ENCODE data around the gene LNX1. TPM values are rescaled to one million over a fixed set of nuclear protein-coding genes. Genes with fewer than 3 reads are reported as not detected.

LNX1 gene
- total RNA-seq, 1 donor = 3.5 TPM

GRCh38 chr4:53587135-53587534 is 4.2 kb downstream of the LNX1 start:
- no peak for DNase-seq (ENCODE audit: low read depth)
- no peak overlapping the region for H3K4me3 ChIP-seq (ENCODE audit: low read depth, low read length)

GRCh38 chr4:53586121-53586816 is 5.0 kb downstream of the LNX1 start:
- TF ChIP-seq CTCF (IDR thresholded peaks at IDR 0.05; ENCODE audit: insufficient read depth, low read length) = no peak
- DNase-seq (ENCODE audit: low read depth) = peak; percentile 94
- no peak overlapping the region for H3K4me3 ChIP-seq (ENCODE audit: low read depth, low read length)

More at GRCh38 chr4:53587135-53587534, 4.2 kb downstream of the LNX1 start:
- no peak for TF ChIP-seq CTCF (IDR thresholded peaks at IDR 0.05; ENCODE audit: insufficient read depth, low read length)

- H3K4me3 ChIP-seq (ENCODE audit: low read depth, low read length) = no peak overlapping the region
- no peak for TF ChIP-seq CTCF (IDR thresholded peaks at IDR 0.05; ENCODE audit: insufficient read depth, low read length)
Observed at GRCh38 chr4:53584658-53585057, 6.6 kb downstream of the LNX1 start.

GRCh38 chr4:53583513-53583912 is 7.8 kb downstream of the LNX1 start:
- no peak for TF ChIP-seq CTCF (IDR thresholded peaks at IDR 0.05; ENCODE audit: insufficient read depth, low read length)
- no peak for DNase-seq (ENCODE audit: low read depth)
- no peak overlapping the region for H3K4me3 ChIP-seq (ENCODE audit: low read depth, low read length)

More at GRCh38 chr4:53584658-53585057, 6.6 kb downstream of the LNX1 start:
- DNase-seq (ENCODE audit: low read depth) = no peak

GRCh38 chr4:53582194-53582593 is 9.1 kb downstream of the LNX1 start:
- TF ChIP-seq CTCF (IDR thresholded peaks at IDR 0.05; ENCODE audit: insufficient read depth, low read length) = no peak
- no peak overlapping the region for H3K4me3 ChIP-seq (ENCODE audit: low read depth, low read length)
- no peak for DNase-seq (ENCODE audit: low read depth)

- TF ChIP-seq CTCF (IDR thresholded peaks at IDR 0.05; ENCODE audit: insufficient read depth, low read length) = no peak
- DNase-seq (ENCODE audit: low read depth) = no peak
- H3K4me3 ChIP-seq (ENCODE audit: low read depth, low read length) = no peak overlapping the region
Observed at GRCh38 chr4:53580274-53580673, 11.0 kb downstream of the LNX1 start.

GRCh38 chr4:53579826-53580225 is 11.5 kb downstream of the LNX1 start:
- no peak overlapping the region for H3K4me3 ChIP-seq (ENCODE audit: low read depth, low read length)
- no peak for DNase-seq (ENCODE audit: low read depth)
- TF ChIP-seq CTCF (IDR thresholded peaks at IDR 0.05; ENCODE audit: insufficient read depth, low read length) = no peak

Measured in fibroblast of the aortic adventitia (primary cell).